Endothelial cell (in vitro differentiated cells): ENCODE measurements around the gene LTB4R. TPM values are rescaled to one million over a fixed set of nuclear protein-coding genes. Genes with fewer than 3 reads are reported as not detected.

Experiments used
- DNase-seq: peaks from one replicate; pipeline ENCODE4 v3.0.0; 2021; ENCODE audit warnings: low spot score
- H3K27ac Mint-ChIP-seq: one replicate; pipeline ENCODE4 v1.8.0; 2021; ENCODE audit warnings: mixed read lengths, inconsistent platforms; ENCODE audit not compliant: unreplicated experiment
- H3K27me3 Mint-ChIP-seq: one replicate; pipeline ENCODE4 v1.8.0; 2021; ENCODE audit warnings: mild to moderate bottlenecking, moderate library complexity, mixed read lengths, inconsistent platforms; ENCODE audit not compliant: unreplicated experiment
- H3K36me3 Mint-ChIP-seq: one replicate; pipeline ENCODE4 v1.8.0; 2021; ENCODE audit warnings: mild to moderate bottlenecking, low read depth, mixed read lengths, inconsistent platforms; ENCODE audit not compliant: unreplicated experiment
- H3K4me1 Mint-ChIP-seq: one replicate; pipeline ENCODE4 v1.8.0; 2021; ENCODE audit warnings: mild to moderate bottlenecking, mixed read lengths, inconsistent platforms; ENCODE audit not compliant: unreplicated experiment
- H3K4me3 Mint-ChIP-seq: one replicate; pipeline ENCODE4 v1.8.0; 2021; ENCODE audit warnings: mild to moderate bottlenecking, mixed read lengths, inconsistent platforms; ENCODE audit not compliant: unreplicated experiment
- H3K9me3 Mint-ChIP-seq: one replicate; pipeline ENCODE4 v1.8.0; 2021; ENCODE audit warnings: mixed read lengths, inconsistent platforms; ENCODE audit not compliant: unreplicated experiment
- CTCF ChIP-seq: fragments of 200-600 bp; sonication (generic); IDR thresholded peaks from one replicate; pipeline ENCODE4 v1.5.0; 2021; ENCODE audit warnings: antibody characterized with exemption; ENCODE audit not compliant: unreplicated experiment
- total RNA-seq: library from RNA; stranded (reverse); fragmentation: NEBNext Ultra II Directional; extraction: Animal tissue kit (Norgen Biotek cat#: 25700); gene quantifications from one replicate; pipeline ENCODE4 v1.2.1, GENCODE V29; 2021; ENCODE audit not compliant: unreplicated experiment

The LTB4R gene
- total RNA-seq, 1 donor from 2014 or later, result 9.5 TPM

GRCh38 chr14:24312736-24313507, 1.6 kb downstream of the LTB4R start:
- peaks cover 24% of the 10 kb centered on the region for H3K36me3 Mint-ChIP-seq
- H3K27ac Mint-ChIP-seq, result peak overlapping the region; percentile 19
- peaks cover 68% of the 10 kb centered on the region for H3K4me1 Mint-ChIP-seq
- peaks cover 26% of the 10 kb centered on the region for H3K27me3 Mint-ChIP-seq
- peak overlapping the region; percentile 72 for H3K4me3 Mint-ChIP-seq
- no peak for DNase-seq
- H3K9me3 Mint-ChIP-seq, result no peaks in the 10 kb centered on the region
- no peak for TF ChIP-seq CTCF

- no peak overlapping the region for H3K27ac Mint-ChIP-seq
- DNase-seq, result no peak
- no peaks in the 10 kb centered on the region for H3K9me3 Mint-ChIP-seq
Observed at GRCh38 chr14:24313913-24314312, 2.6 kb downstream of the LTB4R start.

GRCh38 chr14:24314377-24315193, 3.3 kb downstream of the LTB4R start:
- DNase-seq, result no peak
- Mint-ChIP-seq H3K4me3 (peak overlapping the region; percentile 60), H3K27ac (peak overlapping the region; percentile 52), H3K36me3 (peaks cover 29% of the 10 kb centered on the region), H3K9me3 (no peaks in the 10 kb centered on the region), H3K27me3 (peaks cover 29% of the 10 kb centered on the region), H3K4me1 (peaks cover 52% of the 10 kb centered on the region)
- TF ChIP-seq CTCF, result no peak

More at GRCh38 chr14:24313913-24314312, 2.6 kb downstream of the LTB4R start:
- Mint-ChIP-seq H3K4me1 (peaks cover 59% of the 10 kb centered on the region), H3K27me3 (peaks cover 28% of the 10 kb centered on the region), H3K4me3 (peak overlapping the region; percentile 60), H3K36me3 (peaks cover 29% of the 10 kb centered on the region)
- TF ChIP-seq CTCF, result no peak

- TF ChIP-seq CTCF, result no peak
- H3K27ac Mint-ChIP-seq, result no peak overlapping the region
- peaks cover 30% of the 10 kb centered on the region for H3K27me3 Mint-ChIP-seq
- H3K4me1 Mint-ChIP-seq, result peaks cover 47% of the 10 kb centered on the region
- DNase-seq, result no peak
- peak overlapping the region; percentile 10 for H3K4me3 Mint-ChIP-seq
- no peaks in the 10 kb centered on the region for H3K9me3 Mint-ChIP-seq
- H3K36me3 Mint-ChIP-seq, result peaks cover 35% of the 10 kb centered on the region
Observed at GRCh38 chr14:24315243-24315806, 4.0 kb downstream of the LTB4R start.
